ENCODE measurements around the gene EDN2.
A peak's percentile ranks its signal among the peaks of the same experiment; 100 is the strongest.

Gene EDN2

GRCh38 chr1:41452704-41453290, 31.7 kb downstream of the EDN2 start:
- ChIA-PET CTCF (interaction anchor here (0.6 kb wide), 1 partner anchor 924 kb away, joined by 3 read pairs; no protein-coding TSS in a partner anchor), POLR2A (ENCODE audit: low non-redundant PET) (no interaction called here)
- H3K27ac ChIP-seq = no peak overlapping the region
- DNase-seq (ENCODE audit: low spot score) = no peak
- no peak for TF ChIP-seq CTCF (conservative IDR thresholded peaks at IDR 0.05; ENCODE audit: low read depth)

- no peak for TF ChIP-seq CTCF (conservative IDR thresholded peaks at IDR 0.05; ENCODE audit: low read depth)
- H3K27ac ChIP-seq = peak overlapping the region; percentile 46
- POLR2A ChIA-PET (ENCODE audit: low non-redundant PET) = no interaction called here
- DNase-seq (ENCODE audit: low spot score) = no peak
- CTCF ChIA-PET = interaction anchor here (1.0 kb wide), 1 partner anchor 32 kb away, joined by 3 read pairs; no protein-coding TSS in a partner anchor
Observed at GRCh38 chr1:41450747-41451285, 33.7 kb downstream of the EDN2 start.

GRCh38 chr1:41449326-41449921, 35.1 kb downstream of the EDN2 start:
- peak overlapping the region; percentile 37 for H3K27ac ChIP-seq
- no peak for DNase-seq (ENCODE audit: low spot score)
- POLR2A ChIA-PET (ENCODE audit: low non-redundant PET) = no interaction called here
- TF ChIP-seq CTCF (conservative IDR thresholded peaks at IDR 0.05; ENCODE audit: low read depth) = no peak
- CTCF ChIA-PET = no interaction called here

GRCh38 chr1:41448821-41449220, 35.7 kb downstream of the EDN2 start:
- ChIA-PET CTCF (no interaction called here), POLR2A (ENCODE audit: low non-redundant PET) (no interaction called here)
- TF ChIP-seq CTCF (conservative IDR thresholded peaks at IDR 0.05; ENCODE audit: low read depth) = no peak
- DNase-seq (ENCODE audit: low spot score) = no peak
- H3K27ac ChIP-seq = no peak overlapping the region

GRCh38 chr1:41447995-41448770, 36.3 kb downstream of the EDN2 start:
- POLR2A ChIA-PET (ENCODE audit: low non-redundant PET) = no interaction called here
- H3K27ac ChIP-seq = no peak overlapping the region
- CTCF ChIA-PET = no interaction called here
- DNase-seq (ENCODE audit: low spot score) = peak; percentile 29
- TF ChIP-seq CTCF (conservative IDR thresholded peaks at IDR 0.05; ENCODE audit: low read depth) = no peak

GRCh38 chr1:41446851-41447610, 37.5 kb downstream of the EDN2 start:
- no peak for DNase-seq (ENCODE audit: low spot score)
- ChIA-PET POLR2A (ENCODE audit: low non-redundant PET) (no interaction called here), CTCF (interaction anchor here (0.6 to 1.1 kb wide), 3 partner anchors 14 to 424 kb away, joined by 3 to 4 read pairs (median 3); no protein-coding TSS in a partner anchor)
- TF ChIP-seq CTCF (conservative IDR thresholded peaks at IDR 0.05; ENCODE audit: low read depth) = no peak
- no peak overlapping the region for H3K27ac ChIP-seq
